HFF-Myc (cell line): Measurements from ENCODE around the gene SSR4.

Experiments
- DNase-seq: peaks from one replicate; pipeline ENCODE4 v3.0.0-alpha.2; 2011; ENCODE audit warnings: low read depth; ENCODE audit errors: extremely low read depth
- H3K4me3 ChIP-seq: replicated peaks from 2 replicates; pipeline ENCODE4 v1.5.1; 2011; ENCODE audit warnings: low read depth, mild to moderate bottlenecking, control low read depth, low read length
- CTCF ChIP-seq: IDR thresholded peaks from 2 replicates; pipeline ENCODE4 v1.5.1; 2012; ENCODE audit warnings: mild to moderate bottlenecking, low read depth, low read length, control low read depth; ENCODE audit errors: missing control alignments

SSR4 gene

GRCh38 chrX:153819384-153820040 lies 25.0 kb downstream of the SSR4 start:
- DNase-seq: no peak
- TF ChIP-seq CTCF: no peak
- H3K4me3 ChIP-seq: peak overlapping the region; percentile 25

GRCh38 chrX:153820601-153821000 lies 26.1 kb downstream of the SSR4 start:
- no peak for DNase-seq
- no peak overlapping the region for H3K4me3 ChIP-seq
- TF ChIP-seq CTCF: no peak

- no peak for TF ChIP-seq CTCF
- no peak overlapping the region for H3K4me3 ChIP-seq
- no peak for DNase-seq
These were observed 26.6 kb downstream of the SSR4 start for GRCh38 chrX:153821066-153821465.

- no peak for DNase-seq
- TF ChIP-seq CTCF: no peak
- no peak overlapping the region for H3K4me3 ChIP-seq
These were observed 29.9 kb downstream of the SSR4 start for GRCh38 chrX:153824348-153824747.

- no peak for DNase-seq
- TF ChIP-seq CTCF: no peak
- no peak overlapping the region for H3K4me3 ChIP-seq
These were observed 30.6 kb downstream of the SSR4 start for GRCh38 chrX:153825042-153825441.

GRCh38 chrX:153827016-153827415 lies 32.5 kb downstream of the SSR4 start:
- no peak for DNase-seq
- no peak overlapping the region for H3K4me3 ChIP-seq
- no peak for TF ChIP-seq CTCF

- no peak for TF ChIP-seq CTCF
- H3K4me3 ChIP-seq: no peak overlapping the region
- DNase-seq: no peak
These were observed 33.4 kb downstream of the SSR4 start for GRCh38 chrX:153827903-153828302.
